Vagina (tissue), 2 donors: Measurements from ENCODE around the gene TLK2. TPM values are rescaled to one million over a fixed set of nuclear protein-coding genes. Genes with fewer than 3 reads are reported as not detected.
A peak's percentile ranks its signal among the peaks of the same experiment; 100 is the strongest.

Experiments used
- DNase-seq, 2 donors: peaks; one replicate each; pipeline ENCODE4 v3.0.0-alpha.2; 2017; ENCODE audit errors: extremely low spot score in 2 of 2
- H3K27ac ChIP-seq: fragments of 200-600 bp; sonication (generic); one replicate; pipeline ENCODE4 v1.5.1; 2019
- H3K27me3 ChIP-seq: fragments of 200-600 bp; sonication (generic); one replicate; pipeline ENCODE4 v1.5.1; 2019
- H3K36me3 ChIP-seq, 2 donors: fragments of 200-600 bp; sonication (generic); one replicate each; pipeline ENCODE4 v1.5.1; 2017 to 2019
- H3K4me1 ChIP-seq: fragments of 200-600 bp; sonication (generic); one replicate; pipeline ENCODE4 v1.5.1; 2019
- H3K4me3 ChIP-seq, 2 donors: fragments of 200-600 bp; sonication (generic); 1 replicate in 1 of 2; 2 replicates in 1 of 2; pipeline ENCODE4 v1.5.1; 2016 to 2019
- H3K9me3 ChIP-seq: fragments of 200-600 bp; sonication (generic); one replicate; pipeline ENCODE4 v1.5.1; 2019
- POLR2A ChIP-seq, 2 donors: fragments of 450-650 bp; IDR thresholded peaks; one replicate each; pipeline ENCODE4 v1.6.1; 2017; ENCODE audit warnings: antibody characterized with exemption in 2 of 2, mild to moderate bottlenecking in 2 of 2, moderate library complexity in 2 of 2
- POLR2AphosphoS5 ChIP-seq, 2 donors: sonication (generic); formaldehyde crosslinking; IDR thresholded peaks; one replicate each; pipeline ENCODE4 v1.9.0; 2017; ENCODE audit warnings: antibody characterized with exemption in 2 of 2, mild to moderate bottlenecking in 2 of 2, low read depth in 1 of 2; ENCODE audit not compliant: insufficient read depth in 1 of 2
- intact Hi-C: fragments of 100-400 bp; cut with DNase I; formaldehyde crosslinking; loops from one replicate; pipeline ENCODE4 v1.15.1; 2023
- total RNA-seq: library from RNA; depleted of rRNA; stranded (reverse); fragments of >200 nt; gene quantifications from one replicate; pipeline ENCODE4 v1.2.3, GENCODE V29; 2016
- TF ChIP-seq, protein P1 (sequence below), 3 experiments: fragments of 450-650 bp in 2 of 3; fragments of 200-600 bp in 1 of 3; sonication (generic) in 1 of 3; IDR thresholded peaks; one replicate each; pipeline ENCODE4 v1.5.1; 2017 to 2019; ENCODE audit warnings: antibody characterized with exemption in 3 of 3, mild to moderate bottlenecking in 2 of 3, moderate library complexity in 2 of 3

TLK2 gene
- total RNA-seq, 1 donor from 2014 or later, result 40.3 TPM

DNA sequence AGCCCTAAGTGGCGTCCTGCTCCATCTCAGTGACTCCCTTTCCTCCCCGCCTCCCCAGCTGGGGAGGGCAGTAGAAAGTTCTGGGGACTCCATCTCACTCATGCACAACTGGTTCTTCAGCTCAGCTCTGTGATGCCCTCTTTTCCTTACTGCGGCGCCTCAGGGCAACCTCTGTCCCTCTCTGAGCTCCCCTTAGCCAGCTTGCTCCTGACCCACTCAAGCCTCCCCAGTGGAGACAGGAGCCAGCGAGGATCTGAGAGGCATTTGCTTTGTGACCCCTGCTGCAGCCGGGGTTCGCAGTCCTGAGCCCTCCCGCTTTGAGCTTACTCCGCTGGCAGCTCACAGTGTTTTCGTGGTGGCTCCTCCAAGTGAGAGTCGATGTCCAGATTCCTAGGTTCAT, 142.6 kb downstream of the TLK2 start:
- Histone ChIP-seq H3K27ac (no peak overlapping the region), H3K9me3 (no peaks in the 10 kb centered on the region), H3K4me1 (peaks cover 9% of the 10 kb centered on the region), H3K4me3 (no peak overlapping the region), H3K36me3 (no peaks in the 10 kb centered on the region), H3K27me3 (no peaks in the 10 kb centered on the region)
- DNase-seq, result no peak
- intact Hi-C loops, result no loop called here
- TF ChIP-seq POLR2AphosphoS5 (IDR thresholded peaks at IDR 0.05; ENCODE audit: insufficient read depth in 1 of 2, low read depth in 1 of 2) (no peak), POLR2A (IDR thresholded peaks at IDR 0.05) (no peak)

DNA sequence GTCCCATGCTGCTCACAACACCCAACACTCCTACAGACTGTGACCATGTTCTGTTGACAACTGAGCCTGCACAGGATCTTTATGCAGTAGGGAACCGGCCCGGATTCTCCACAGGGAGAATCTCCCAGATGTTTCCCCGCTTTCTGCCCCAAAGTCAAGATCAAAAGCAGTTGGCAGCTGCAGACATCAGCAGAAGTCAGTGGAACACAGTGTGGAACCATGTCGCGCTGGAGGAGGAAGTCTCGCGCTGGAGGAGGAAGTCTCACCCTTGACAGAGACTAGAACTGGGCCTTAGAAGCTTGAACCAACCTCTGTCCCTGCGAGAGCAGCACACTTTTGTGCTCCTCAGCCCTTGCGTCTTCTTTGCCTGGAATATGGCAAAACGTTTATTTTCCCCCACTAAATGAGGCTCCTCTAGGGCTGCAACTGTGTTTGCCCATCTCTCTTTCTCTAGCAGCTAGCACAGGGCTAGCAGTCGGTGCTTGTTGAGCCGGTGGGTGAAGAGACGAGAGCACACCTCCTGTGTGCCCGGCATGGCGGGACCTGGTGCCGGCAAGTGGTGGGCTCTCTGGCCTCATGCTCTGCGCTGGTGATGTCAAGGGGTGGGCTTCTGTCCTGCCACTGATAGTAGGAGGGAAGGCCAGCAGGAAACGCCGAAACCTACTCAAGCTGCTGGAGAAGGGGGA, 146.7 kb downstream of the TLK2 start:
- DNase-seq, result no peak
- intact Hi-C loops, result no loop called here
- TF ChIP-seq, protein P1, sequence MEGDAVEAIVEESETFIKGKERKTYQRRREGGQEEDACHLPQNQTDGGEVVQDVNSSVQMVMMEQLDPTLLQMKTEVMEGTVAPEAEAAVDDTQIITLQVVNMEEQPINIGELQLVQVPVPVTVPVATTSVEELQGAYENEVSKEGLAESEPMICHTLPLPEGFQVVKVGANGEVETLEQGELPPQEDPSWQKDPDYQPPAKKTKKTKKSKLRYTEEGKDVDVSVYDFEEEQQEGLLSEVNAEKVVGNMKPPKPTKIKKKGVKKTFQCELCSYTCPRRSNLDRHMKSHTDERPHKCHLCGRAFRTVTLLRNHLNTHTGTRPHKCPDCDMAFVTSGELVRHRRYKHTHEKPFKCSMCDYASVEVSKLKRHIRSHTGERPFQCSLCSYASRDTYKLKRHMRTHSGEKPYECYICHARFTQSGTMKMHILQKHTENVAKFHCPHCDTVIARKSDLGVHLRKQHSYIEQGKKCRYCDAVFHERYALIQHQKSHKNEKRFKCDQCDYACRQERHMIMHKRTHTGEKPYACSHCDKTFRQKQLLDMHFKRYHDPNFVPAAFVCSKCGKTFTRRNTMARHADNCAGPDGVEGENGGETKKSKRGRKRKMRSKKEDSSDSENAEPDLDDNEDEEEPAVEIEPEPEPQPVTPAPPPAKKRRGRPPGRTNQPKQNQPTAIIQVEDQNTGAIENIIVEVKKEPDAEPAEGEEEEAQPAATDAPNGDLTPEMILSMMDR (IDR thresholded peaks at IDR 0.05), result no peak
- TF ChIP-seq POLR2AphosphoS5 (IDR thresholded peaks at IDR 0.05; ENCODE audit: insufficient read depth in 1 of 2, low read depth in 1 of 2) (no peak), POLR2A (IDR thresholded peaks at IDR 0.05) (no peak)
- no peaks in the 10 kb centered on the region for H3K9me3 ChIP-seq
- H3K36me3 ChIP-seq, result no peaks in the 10 kb centered on the region
- H3K4me1 ChIP-seq, result peaks cover 38% of the 10 kb centered on the region
- peak overlapping the region; percentile 90 for H3K27ac ChIP-seq
- H3K27me3 ChIP-seq, result no peaks in the 10 kb centered on the region
- no peak overlapping the region for H3K4me3 ChIP-seq

DNA sequence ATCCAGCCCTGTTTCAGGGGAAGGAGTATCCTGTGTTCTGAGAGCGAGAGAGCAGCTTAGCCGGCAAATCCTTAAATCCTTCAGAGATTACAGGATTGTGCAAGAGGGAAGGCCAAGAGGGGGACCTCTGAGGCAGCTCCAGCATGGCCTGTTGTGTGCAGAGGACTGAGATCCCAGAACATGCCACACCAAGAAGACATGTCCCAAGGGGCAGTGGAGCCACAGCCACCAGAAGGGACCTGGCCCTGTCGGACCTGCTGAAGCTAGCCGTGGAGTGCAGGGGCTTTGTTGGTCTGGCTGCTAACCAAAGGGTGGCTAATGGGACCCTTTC, 147.2 kb downstream of the TLK2 start:
- Histone ChIP-seq H3K27me3 (no peaks in the 10 kb centered on the region), H3K27ac (peak overlapping the region; percentile 90), H3K36me3 (no peaks in the 10 kb centered on the region), H3K9me3 (no peaks in the 10 kb centered on the region), H3K4me1 (peaks cover 42% of the 10 kb centered on the region), H3K4me3 (no peak overlapping the region)
- intact Hi-C loops, result no loop called here
- no peak for DNase-seq
- TF ChIP-seq POLR2AphosphoS5 (IDR thresholded peaks at IDR 0.05; ENCODE audit: insufficient read depth in 1 of 2, low read depth in 1 of 2), result no peak
- TF ChIP-seq POLR2A (IDR thresholded peaks at IDR 0.05), result no peak
- TF ChIP-seq, protein P1 (IDR thresholded peaks at IDR 0.05), result no peak

DNA sequence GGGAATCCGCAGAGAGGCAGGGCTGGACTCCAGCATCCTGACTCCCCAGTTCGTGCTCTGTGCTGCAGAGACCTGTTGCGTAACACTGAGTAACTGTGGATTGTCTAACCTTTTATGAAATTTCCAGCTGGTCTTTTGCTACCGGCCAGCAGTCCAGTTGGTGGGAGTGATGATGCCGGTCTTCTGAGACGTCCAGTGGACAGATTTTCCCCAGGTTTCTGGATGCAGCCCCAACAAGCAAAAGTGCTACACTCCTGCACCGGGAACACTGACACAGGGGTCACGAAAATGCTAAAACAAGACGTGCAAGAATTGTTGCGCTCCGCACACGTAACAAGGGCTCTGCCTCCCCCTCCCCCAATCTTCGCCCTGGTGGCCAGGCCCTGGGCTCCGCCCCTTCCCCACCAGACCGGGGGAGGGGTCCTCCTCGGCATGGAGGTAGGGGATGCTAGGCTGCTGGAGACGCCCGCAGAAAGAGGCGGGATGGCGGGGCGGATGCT, 148.1 kb downstream of the TLK2 start:
- TF ChIP-seq POLR2AphosphoS5 (IDR thresholded peaks at IDR 0.05; ENCODE audit: insufficient read depth in 1 of 2, low read depth in 1 of 2) (peak in 1 of 2 donors; percentile 85), POLR2A (IDR thresholded peaks at IDR 0.05) (no peak)
- Histone ChIP-seq H3K36me3 (no peaks in the 10 kb centered on the region), H3K27ac (peak overlapping the region; percentile 90), H3K4me1 (peaks cover 42% of the 10 kb centered on the region), H3K27me3 (no peaks in the 10 kb centered on the region), H3K9me3 (no peaks in the 10 kb centered on the region), H3K4me3 (peak overlapping the region; percentile 64 to 72)
- DNase-seq, result peak in 1 of 2 donors; percentile 97
- intact Hi-C loops, result no loop called here

DNA sequence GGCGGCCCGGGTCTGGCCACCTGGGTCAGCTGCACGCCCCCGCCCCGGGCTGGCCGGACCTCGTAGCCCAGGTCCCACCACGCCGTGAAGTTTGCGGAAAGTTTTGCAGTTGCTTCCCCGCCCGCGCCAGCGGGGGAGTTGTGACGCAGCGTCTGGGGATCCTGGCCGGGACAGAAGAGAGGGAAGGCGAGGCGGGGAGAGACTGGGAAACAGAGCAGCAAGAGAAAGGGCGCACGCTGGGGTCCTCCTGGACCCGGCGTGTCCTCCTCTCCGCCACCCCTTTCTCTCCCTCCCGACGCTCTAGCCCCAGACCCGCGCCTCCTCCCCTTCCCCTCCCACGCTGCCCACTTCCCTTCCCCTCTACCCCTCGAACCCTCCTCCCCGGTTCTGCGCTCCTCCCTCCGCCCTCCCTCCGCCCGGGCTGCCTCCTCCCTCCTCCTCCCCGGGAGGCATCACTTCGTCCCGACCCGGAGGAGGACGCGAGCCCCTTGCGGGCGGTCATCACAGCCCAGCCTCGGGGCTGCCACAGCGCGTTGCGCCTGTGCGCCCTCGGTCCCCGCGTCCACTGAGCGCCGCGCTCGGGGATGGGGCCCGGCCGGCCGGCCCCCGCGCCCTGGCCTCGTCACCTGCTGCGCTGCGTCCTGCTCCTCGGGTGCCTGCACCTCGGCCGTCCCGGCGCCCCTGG, 148.7 kb downstream of the TLK2 start, which contains the start of gene MRC2:
TSS of gene MRC2 (plus strand) at position 452 of the 685 bp plus-strand sequence. CDS start at position 585, 133 bp downstream.
- Histone ChIP-seq H3K9me3 (no peaks in the 10 kb centered on the region), H3K36me3 (no peaks in the 10 kb centered on the region), H3K4me1 (peaks cover 45% of the 10 kb centered on the region), H3K4me3 (peak within 1 kb of the TSS; percentile 64 to 72), H3K27me3 (no peaks in the 10 kb centered on the region), H3K27ac (peak within 1 kb of the TSS; percentile 90)
- TF ChIP-seq POLR2A (IDR thresholded peaks at IDR 0.05) (no peak), POLR2AphosphoS5 (IDR thresholded peaks at IDR 0.05; ENCODE audit: insufficient read depth in 1 of 2, low read depth in 1 of 2) (peak in 1 of 2 donors; percentile 68)
- no peak for DNase-seq
- intact Hi-C loops, result no loop called here

DNA sequence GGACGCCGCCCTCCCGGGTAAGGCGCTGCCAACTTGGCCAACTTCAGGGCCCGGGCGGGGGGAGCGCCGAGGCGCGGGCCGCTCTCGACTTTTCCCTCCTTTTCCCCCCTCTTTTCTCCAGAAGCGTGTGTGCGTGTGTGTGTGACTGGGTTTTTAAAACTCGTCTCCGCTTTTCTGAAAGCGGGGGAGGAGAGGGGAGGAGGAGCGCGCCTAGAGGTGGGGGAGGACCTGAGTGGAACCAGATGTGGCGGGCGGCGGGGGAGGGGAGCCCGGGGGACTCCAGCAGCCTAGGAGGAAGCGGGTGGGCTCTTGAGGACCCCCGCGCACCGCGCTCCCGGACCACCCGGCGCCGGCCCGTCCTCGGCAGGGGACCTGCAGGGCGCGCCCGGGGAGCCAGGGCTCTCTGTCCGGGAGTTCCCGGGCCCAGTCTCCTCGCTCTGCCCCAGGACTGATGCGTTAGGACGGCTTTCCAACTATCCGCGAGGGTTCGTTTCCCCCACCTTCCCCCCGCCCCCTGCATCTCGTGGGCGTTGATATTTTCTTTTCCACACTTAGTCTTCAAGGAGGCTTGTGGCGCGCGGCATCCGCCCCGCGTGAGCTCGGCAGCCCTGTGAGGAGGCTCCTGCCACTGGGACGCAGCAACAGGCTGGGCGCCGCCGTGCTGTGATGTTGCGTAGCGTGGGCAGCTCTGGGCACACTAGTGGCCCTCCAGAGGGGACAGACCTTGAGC, 149.4 kb downstream of the TLK2 start:
- peak overlapping the region; percentile 90 for H3K27ac ChIP-seq
- H3K4me1 ChIP-seq, result peaks cover 52% of the 10 kb centered on the region
- no peaks in the 10 kb centered on the region for H3K36me3 ChIP-seq
- H3K9me3 ChIP-seq, result no peaks in the 10 kb centered on the region
- intact Hi-C loops, result no loop called here
- TF ChIP-seq, protein P1 (IDR thresholded peaks at IDR 0.05), result no peak
- peak in 1 of 2 donors; percentile 64 for TF ChIP-seq POLR2AphosphoS5 (IDR thresholded peaks at IDR 0.05; ENCODE audit: insufficient read depth in 1 of 2, low read depth in 1 of 2)
- TF ChIP-seq POLR2A (IDR thresholded peaks at IDR 0.05), result no peak
- peak overlapping the region; percentile 64 to 72 for H3K4me3 ChIP-seq
- no peak for DNase-seq
- no peaks in the 10 kb centered on the region for H3K27me3 ChIP-seq
